K562 (cell line): ENCODE measurements around the gene PSD2. TPM values are rescaled to one million over a fixed set of nuclear protein-coding genes. Genes with fewer than 3 reads are reported as not detected.

Experiments used
- ARID4B ChIP-seq: sonication (generic); formaldehyde crosslinking; IDR thresholded peaks from 2 replicates; pipeline ENCODE4 v1.8.0; 2022; ENCODE audit warnings: mild to moderate bottlenecking, missing genetic modification reagents
- CBX2 ChIP-seq: fragments of 200-600 bp; sonication (generic); IDR thresholded peaks from one replicate; pipeline ENCODE4 v1.6.1; 2012; ENCODE audit warnings: mild to moderate bottlenecking, low read length, inconsistent platforms; ENCODE audit not compliant: insufficient read depth, poor library complexity, severe bottlenecking
- HDAC1 ChIP-seq, 2 experiments: fragments of 450-650 bp; IDR thresholded peaks; 2 replicates each; pipeline ENCODE4 v1.6.1; 2016 to 2017; ENCODE audit warnings: inconsistent platforms in 1 of 2, mild to moderate bottlenecking in 1 of 2, moderate library complexity in 1 of 2
- MEF2D ChIP-seq: conservative IDR thresholded peaks from 2 replicates; pipeline ENCODE4 v1.6.1; 2016; ENCODE audit warnings: low read depth, missing genetic modification characterization, missing compliant biosample characterization
- MYNN ChIP-seq, 2 experiments: sonication (generic); formaldehyde crosslinking in 1 of 2; IDR thresholded peaks; 2 replicates each; pipeline versions ENCODE4 v1.5.0 to v1.6.1; 2016 to 2020; ENCODE audit warnings: antibody characterized with exemption in 1 of 2, missing genetic modification reagents in 1 of 2
- NELFE ChIP-seq: IDR thresholded peaks from 2 replicates; pipeline ENCODE4 v1.6.1; 2011; ENCODE audit warnings: mild to moderate bottlenecking; ENCODE audit not compliant: insufficient read depth, insufficient read length
- STAT5B ChIP-seq: fragments of 250-450 bp; sonication (Bioruptor Pico); IDR thresholded peaks from 2 replicates; pipeline ENCODE4 v1.8.0; 2021; ENCODE audit warnings: mild to moderate bottlenecking, inconsistent platforms
- U2AF2 ChIP-seq: fragments of 200-400 bp; formaldehyde crosslinking; optimal IDR thresholded peaks from 2 replicates; pipeline ENCODE3; 2017; ENCODE audit warnings: low read depth, mild to moderate bottlenecking, low read length
- ZNF224 ChIP-seq: sonication (generic); formaldehyde crosslinking; IDR thresholded peaks from 2 replicates; pipeline ENCODE4 v1.8.0; 2022; ENCODE audit warnings: mild to moderate bottlenecking, missing genetic modification reagents
- ZNF316 ChIP-seq: fragments of 450-650 bp; IDR thresholded peaks from 2 replicates; pipeline ENCODE4 v1.6.1; 2016
- ZNF395 ChIP-seq: fragments of 200-800 bp; sonication (Bioruptor generic); IDR thresholded peaks from 2 replicates; pipeline ENCODE4 v1.6.1; 2017; ENCODE audit warnings: missing genetic modification characterization, missing compliant biosample characterization
- ZNF408 ChIP-seq: fragments of 250-450 bp; sonication (Bioruptor Pico); IDR thresholded peaks from 2 replicates; pipeline ENCODE4 v1.4.0; 2020; ENCODE audit warnings: low read depth, mild to moderate bottlenecking, moderate library complexity
- polyA plus RNA-seq, 8 experiments: library from polyadenylated mRNA; depleted of rRNA in 4 of 8; stranded (reverse) in 5 of 8; unstranded in 3 of 8; fragments of >200 nt; fragmentation: Nextera tagmentation in 2 of 8; fragmentation: Illumina TruSeq in 1 of 8; extraction: Ambion mirVana in 2 of 8; extraction: Trizol in 1 of 8; gene quantifications; 2 replicates each; pipeline versions ENCODE4 v1.2.1 to v1.2.3, GENCODE V29; 2011 to 2014; ENCODE audit warnings: inconsistent platforms in 1 of 8, missing spikeins in 1 of 8
- total RNA-seq, 7 experiments: library from RNA; depleted of rRNA in 6 of 7; stranded (reverse); fragments of >200 nt in 6 of 7; fragmentation: Illumina TruSeq in 2 of 7; extraction: Trizol in 2 of 7; gene quantifications; 2 replicates each; pipeline versions ENCODE4 v1.2.1 to v1.2.3, GENCODE V29; 2011 to 2021; ENCODE audit warnings: low replicate concordance in 1 of 7

The PSD2 gene
- total and polyA plus RNA-seq, 9 of the 15 experiments (the other 6 are each of a cell fraction or from before 2014, with no cell fraction given): 0.01 to 0.09 (median 0.04) TPM; not detected in 4

GRCh38 chr5:139880416-139881142 is 85.0 kb downstream of the PSD2 start (continued):
- TF ChIP-seq HDAC1 (IDR thresholded peaks at IDR 0.05) (no peak), ARID4B (no peak), ZNF408 (CRISPR knock-in tag) (no peak), CBX2 (no peak), ZNF224 (CRISPR knock-in tag) (no peak), ZNF395 (CRISPR knock-in tag) (no peak), STAT5B (CRISPR knock-in tag) (no peak), ZNF316 (peak; percentile 60), NELFE (no peak), U2AF2 (no peak), MEF2D (tag) (peak; percentile 52), MYNN (IDR thresholded peaks at IDR 0.05) (no peak), MYNN (CRISPR knock-in tag; IDR thresholded peaks at IDR 0.05) (no peak)
